GM11168 (cell line): Measurements from ENCODE around the gene ABR.

ENCODE experiments used
- in situ Hi-C: fragments of 300-500 bp; cut with MboI; formaldehyde crosslinking; loops from one replicate; pipeline ENCODE4 v1.12.0; 2022; ENCODE audit warnings: low sequenced_read_pairs; ENCODE audit not compliant: unreplicated experiment

Gene ABR

GRCh38 chr17:1179818-1180742 is at the start of gene ABR:
TSS of gene ABR (minus strand) at chr17:1179981. CDS start at chr17:1179727, 254 bp downstream.
- in situ Hi-C loops = no loop called here

GRCh38 chr17:1229349-1229899 is 49.6 kb upstream of the ABR start:
- in situ Hi-C loops = no loop called here

- in situ Hi-C loops = no loop called here
Measured at GRCh38 chr17:1228781-1229348, 49.1 kb upstream of the ABR start.

GRCh38 chr17:1227917-1228780 is 48.4 kb upstream of the ABR start:
- in situ Hi-C loops = no loop called here

- in situ Hi-C loops = no loop called here
Measured at GRCh38 chr17:1227365-1227764, 47.6 kb upstream of the ABR start.

- in situ Hi-C loops = no loop called here
Measured at GRCh38 chr17:1226308-1226707, 46.5 kb upstream of the ABR start.

GRCh38 chr17:1224330-1224729 is 44.5 kb upstream of the ABR start:
- in situ Hi-C loops = no loop called here

- in situ Hi-C loops = no loop called here
Measured at GRCh38 chr17:1223662-1224061, 43.9 kb upstream of the ABR start.

- in situ Hi-C loops = no loop called here
Measured at GRCh38 chr17:1222321-1222720, 42.5 kb upstream of the ABR start.

- in situ Hi-C loops = no loop called here
Measured at GRCh38 chr17:1221209-1221608, 41.4 kb upstream of the ABR start.

- in situ Hi-C loops = no loop called here
Measured at GRCh38 chr17:1220346-1220745, 40.6 kb upstream of the ABR start.

- in situ Hi-C loops = no loop called here
Measured at GRCh38 chr17:1217089-1217385, 37.3 kb upstream of the ABR start.

GRCh38 chr17:1216217-1217088 is 36.7 kb upstream of the ABR start:
- in situ Hi-C loops = no loop called here

- in situ Hi-C loops = no loop called here
Measured at GRCh38 chr17:1212946-1213345, 33.2 kb upstream of the ABR start.

- in situ Hi-C loops = no loop called here
Measured at GRCh38 chr17:1211287-1211686, 31.5 kb upstream of the ABR start.

GRCh38 chr17:1208966-1209365 is 29.2 kb upstream of the ABR start:
- in situ Hi-C loops = no loop called here

- in situ Hi-C loops = no loop called here
Measured at GRCh38 chr17:1206026-1206777, 26.4 kb upstream of the ABR start.

- in situ Hi-C loops = no loop called here
Measured at GRCh38 chr17:1203967-1204291, 24.1 kb upstream of the ABR start.
